HG02884 (cell line): ENCODE measurements around the gene ALDH5A1.
"Not testable (repeated sequence)": the region's sequence is repeated elsewhere in the genome, so short reads cannot be mapped to it uniquely, and the experiment has no call there.

ENCODE experiments used
- ATAC-seq: cut with Tn5 transposase; IDR thresholded peaks from one replicate; pipeline ENCODE4 v1.9.1; 2021; ENCODE audit warnings: mild to moderate bottlenecking, moderate library complexity; ENCODE audit not compliant: unreplicated experiment

The ALDH5A1 gene

GRCh38 chr6:24484657-24485323, 10.0 kb upstream of the ALDH5A1 start:
- no peak for ATAC-seq

GRCh38 chr6:24486065-24486464, 8.7 kb upstream of the ALDH5A1 start:
- ATAC-seq = no peak

- ATAC-seq = no peak
These were observed 5.3 kb upstream of the ALDH5A1 start, which contains the start of gene GPLD1 for GRCh38 chr6:24489470-24489869. GPLD1 (minus strand) TSS chr6:24489578; CDS start chr6:24489511, 67 bp downstream.

- no peak for ATAC-seq
These were observed 4.9 kb upstream of the ALDH5A1 start for GRCh38 chr6:24489881-24490280.

- ATAC-seq = no peak
These were observed 3.8 kb upstream of the ALDH5A1 start for GRCh38 chr6:24490948-24491347.

- ATAC-seq = no peak
These were observed 2.3 kb upstream of the ALDH5A1 start for GRCh38 chr6:24492475-24492874.

- ATAC-seq = no peak
These were observed 586 bp upstream of the ALDH5A1 start for GRCh38 chr6:24493945-24494820.

- peak; percentile 40 for ATAC-seq
These were observed 2.6 kb downstream of the ALDH5A1 start for GRCh38 chr6:24497254-24497970.

GRCh38 chr6:24500683-24501082, 5.9 kb downstream of the ALDH5A1 start:
- ATAC-seq = no peak

- ATAC-seq = no peak
These were observed 6.6 kb downstream of the ALDH5A1 start for GRCh38 chr6:24501374-24501773.

GRCh38 chr6:24501914-24502313, 7.1 kb downstream of the ALDH5A1 start:
- no peak for ATAC-seq

- no peak for ATAC-seq
These were observed 9.5 kb downstream of the ALDH5A1 start for GRCh38 chr6:24504287-24504648.

- no peak for ATAC-seq
These were observed 10.1 kb downstream of the ALDH5A1 start for GRCh38 chr6:24504649-24505586.

- ATAC-seq = no peak
These were observed 12.2 kb downstream of the ALDH5A1 start for GRCh38 chr6:24506814-24507520.

GRCh38 chr6:24511976-24512375, 17.2 kb downstream of the ALDH5A1 start:
- ATAC-seq = not testable (repeated sequence)

GRCh38 chr6:24513602-24514001, 18.8 kb downstream of the ALDH5A1 start:
- ATAC-seq = no peak

- peak; percentile 63 for ATAC-seq
These were observed 23.1 kb downstream of the ALDH5A1 start for GRCh38 chr6:24517659-24518543.

GRCh38 chr6:24520929-24521546, 26.3 kb downstream of the ALDH5A1 start:
- ATAC-seq = peak; percentile 32
